Hippocampal formation (tissue), 2 donors: ENCODE results near the gene PNPLA5.
A peak's percentile ranks its signal among the peaks of the same experiment; 100 is the strongest.

Source experiments
- DNase-seq, 2 donors: peaks; one replicate each; lab custom pipeline; 2025; lab: John Stamatoyannopoulos, UW

Gene PNPLA5

DNA sequence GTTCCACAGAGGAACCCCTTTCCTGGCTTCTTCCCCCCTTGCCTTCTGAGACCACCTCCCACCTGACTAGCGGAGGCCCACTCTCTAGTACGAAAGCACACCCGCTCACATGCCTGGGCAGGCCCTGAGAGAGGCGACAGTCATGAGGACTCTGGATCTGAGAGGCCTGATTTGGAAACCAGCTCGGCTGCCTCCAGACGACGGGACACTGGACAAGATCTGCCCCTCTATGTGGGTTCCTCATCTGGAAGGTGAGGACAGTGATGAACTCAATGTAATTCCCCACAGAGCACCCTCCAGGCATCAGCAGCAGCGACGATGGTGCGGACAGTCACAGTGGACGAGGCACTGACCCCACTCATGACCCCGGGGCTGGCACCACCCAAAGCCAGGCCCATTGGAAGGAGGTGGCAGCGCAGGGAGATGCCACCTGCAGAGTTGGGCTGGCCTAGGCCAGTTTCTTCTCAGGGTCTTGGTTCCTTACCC is 37.0 kb downstream of the PNPLA5 start:
- no peak for DNase-seq

DNA sequence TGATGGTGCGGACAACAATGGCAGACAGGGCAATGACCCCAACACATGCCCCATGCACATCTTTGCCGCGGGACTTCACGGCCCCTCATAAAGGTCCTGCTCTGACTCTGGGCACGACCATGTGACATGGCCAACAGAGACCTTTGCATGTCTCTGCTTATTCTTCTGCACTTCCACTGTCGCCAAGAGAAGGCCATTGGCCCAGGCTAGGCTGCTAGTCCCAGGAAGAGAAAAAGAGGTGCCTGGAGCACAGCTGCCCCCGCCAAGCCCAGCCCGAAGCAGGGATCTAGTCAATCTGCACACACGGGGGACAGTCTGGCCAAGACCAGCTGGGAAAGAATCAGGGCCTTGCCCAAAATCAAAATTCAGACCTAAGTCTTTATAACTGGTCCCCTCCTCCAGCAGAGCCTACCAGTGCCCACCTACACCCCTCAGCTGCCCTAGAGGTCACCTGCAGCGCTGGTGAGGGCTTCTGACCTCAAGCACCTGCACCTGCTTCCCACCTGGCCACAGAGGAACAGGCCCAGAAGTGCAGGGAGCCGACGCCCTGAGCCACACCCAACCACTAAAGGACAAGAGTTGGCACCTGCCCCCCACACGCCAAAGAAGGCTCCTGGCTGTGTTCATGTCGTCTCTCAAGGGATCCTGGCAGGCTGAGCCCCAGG is 37.6 kb downstream of the PNPLA5 start:
- DNase-seq = no peak

DNA sequence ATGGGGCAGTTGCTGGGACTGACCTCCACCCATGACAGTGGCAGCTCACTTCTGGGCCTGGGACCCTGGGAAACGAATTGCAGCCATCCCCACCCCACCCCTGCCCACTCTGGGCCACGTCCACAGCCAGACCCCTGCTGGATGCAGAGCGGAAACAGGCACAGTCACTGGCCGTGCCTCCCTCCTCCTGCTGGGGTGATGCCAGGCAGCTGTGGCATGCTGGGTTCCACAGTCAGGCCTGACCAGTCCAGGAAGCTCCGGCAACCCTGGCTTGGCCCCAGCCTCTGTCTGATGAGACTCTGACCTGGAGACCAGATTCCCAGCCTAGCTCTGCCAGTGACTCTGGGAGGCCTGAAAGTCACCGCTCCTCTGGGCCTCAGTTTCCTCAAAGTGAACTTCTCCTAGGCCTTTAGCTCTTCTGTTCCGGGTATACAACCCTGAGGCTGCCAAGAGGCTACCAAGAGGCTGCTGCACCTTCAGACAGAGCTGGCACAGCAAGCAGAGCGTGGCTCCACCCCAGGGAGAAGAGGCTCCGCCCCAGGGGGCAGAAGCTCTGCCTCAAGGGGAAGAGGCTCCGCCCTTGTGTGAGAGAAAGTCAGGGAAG is 38.4 kb downstream of the PNPLA5 start:
- DNase-seq = no peak

DNA sequence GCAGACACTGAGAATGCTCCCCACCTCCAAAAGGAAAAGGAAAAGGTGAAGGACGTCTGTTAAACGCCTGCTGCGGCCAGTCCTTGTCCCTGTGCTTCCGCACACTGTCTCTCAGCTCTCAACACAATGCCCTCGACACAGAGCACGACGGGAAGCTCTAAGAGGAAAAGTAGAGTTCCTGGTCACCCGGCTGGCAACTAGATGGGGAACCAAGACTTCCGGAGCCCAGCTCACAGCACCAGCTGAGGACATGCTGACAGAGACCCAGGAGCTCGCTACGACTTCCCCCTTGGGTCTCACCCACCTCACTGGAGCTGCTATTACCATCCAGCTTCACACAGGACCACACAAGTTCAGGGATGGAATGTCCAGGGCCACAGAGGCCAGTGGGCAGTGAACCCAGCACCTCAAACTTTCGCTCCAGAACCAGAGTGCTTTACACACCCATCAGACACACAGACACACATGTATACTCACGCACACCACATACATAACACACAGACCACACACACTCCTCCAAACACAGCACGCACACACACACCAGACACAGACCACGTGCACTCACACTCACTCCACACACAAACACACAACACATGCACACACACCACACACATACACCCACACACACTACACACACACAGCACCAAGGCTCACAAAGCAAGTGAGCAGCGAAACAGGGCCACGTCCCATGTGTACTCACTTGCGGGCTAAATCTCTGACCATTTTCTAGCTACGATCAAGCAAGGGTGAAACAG is 39.1 kb downstream of the PNPLA5 start:
- DNase-seq = peak in 1 of 2 donors; percentile 18

DNA sequence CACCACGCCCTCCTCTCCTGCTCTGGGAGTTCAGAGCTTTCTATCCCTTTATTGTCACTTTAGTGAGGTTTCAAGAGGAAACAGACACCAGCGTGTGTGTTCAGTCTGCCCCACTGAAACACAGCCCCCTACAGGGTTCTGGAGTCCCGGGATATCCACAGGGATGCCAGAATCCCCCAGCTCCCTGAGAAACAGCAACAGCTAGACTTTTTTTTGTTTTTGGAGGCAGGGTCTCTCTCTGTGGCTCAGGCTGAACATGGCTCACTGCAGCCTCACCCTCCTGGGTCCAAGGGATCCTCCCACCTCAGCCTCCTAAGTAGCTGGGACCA is 39.9 kb downstream of the PNPLA5 start:
- no peak for DNase-seq

DNA sequence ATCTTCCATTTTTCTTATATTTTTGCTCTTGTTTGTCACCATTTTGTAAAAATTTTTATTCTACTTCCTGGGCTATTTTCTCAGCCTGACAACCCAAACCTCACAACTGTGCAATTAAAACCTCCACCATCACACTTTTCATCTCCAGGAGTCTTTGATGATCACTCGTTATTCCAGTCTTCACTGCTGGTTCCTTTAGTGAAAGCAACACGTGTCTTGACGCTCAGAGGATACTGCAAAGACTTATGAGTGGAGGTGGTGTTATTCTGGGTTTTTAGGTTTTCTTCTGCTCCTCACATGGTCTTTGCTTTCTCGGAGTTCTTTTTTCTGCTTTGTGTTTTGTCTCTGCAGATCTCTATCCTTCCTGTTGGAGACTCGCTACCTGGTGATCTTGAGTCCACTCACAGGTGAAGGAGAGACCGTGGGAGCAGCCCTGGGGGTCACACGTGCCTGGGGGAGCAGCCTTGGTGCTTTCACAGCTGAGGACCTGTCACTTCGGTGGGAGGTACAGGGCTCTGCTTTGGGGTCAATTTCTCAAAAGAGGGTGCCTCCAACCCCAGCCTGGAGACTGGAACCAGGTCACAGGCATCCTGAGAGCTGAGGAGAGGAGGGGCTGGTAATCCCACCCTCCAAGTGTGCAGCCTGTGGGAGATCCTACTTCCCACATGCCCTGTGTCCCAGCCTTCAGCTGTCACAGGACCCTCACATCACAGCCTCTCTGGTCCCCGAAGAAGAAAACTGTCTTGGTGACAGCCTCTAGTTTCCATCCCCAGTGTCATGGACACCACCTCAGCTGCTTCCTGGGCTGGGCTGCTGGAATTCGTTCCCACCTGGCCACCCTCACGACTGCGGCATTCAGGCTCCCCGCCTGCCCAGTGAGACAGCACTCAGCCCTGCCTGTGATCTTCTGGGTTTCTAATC is 40.5 kb downstream of the PNPLA5 start:
- no peak for DNase-seq

DNA sequence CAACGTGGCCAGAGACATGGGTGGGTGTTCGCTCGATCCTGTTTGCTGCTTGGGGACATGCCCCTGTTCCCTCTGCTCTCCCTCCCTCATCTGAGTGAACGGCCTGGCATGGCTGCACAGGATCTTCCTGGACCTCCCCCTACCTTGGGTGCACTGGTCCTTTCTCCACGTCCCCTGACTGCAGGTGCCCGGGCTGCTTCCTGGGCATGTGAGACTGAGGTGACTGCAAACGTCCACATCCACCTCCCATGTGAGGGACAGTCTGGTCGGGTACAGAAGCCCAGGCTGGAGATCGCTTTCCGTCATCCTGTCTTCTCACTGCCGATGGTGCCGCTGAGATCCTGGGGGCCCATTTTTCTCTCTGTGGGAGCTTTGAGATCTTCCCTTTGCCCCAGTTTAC is 41.3 kb downstream of the PNPLA5 start:
- no peak for DNase-seq

DNA sequence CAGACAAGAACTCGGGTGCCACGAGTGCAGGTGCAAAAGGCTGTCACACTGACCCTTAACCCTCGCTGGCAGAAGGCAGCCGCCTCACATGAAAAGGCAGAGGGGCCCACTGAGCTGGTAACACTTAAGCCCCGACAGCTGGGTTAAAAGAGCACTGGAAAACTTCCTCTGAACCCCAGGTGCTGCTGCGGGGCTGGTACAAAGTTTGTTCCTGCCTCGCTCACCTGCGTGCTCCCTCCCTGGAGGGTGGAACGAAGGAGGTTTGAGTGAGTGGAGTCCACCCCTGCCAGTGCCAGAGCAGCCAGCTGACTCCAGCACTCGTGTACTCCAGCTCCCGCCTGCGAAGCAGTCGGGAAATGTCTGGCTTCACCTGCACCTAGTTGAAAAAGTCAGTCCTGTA is 42.1 kb downstream of the PNPLA5 start:
- no peak for DNase-seq

DNA sequence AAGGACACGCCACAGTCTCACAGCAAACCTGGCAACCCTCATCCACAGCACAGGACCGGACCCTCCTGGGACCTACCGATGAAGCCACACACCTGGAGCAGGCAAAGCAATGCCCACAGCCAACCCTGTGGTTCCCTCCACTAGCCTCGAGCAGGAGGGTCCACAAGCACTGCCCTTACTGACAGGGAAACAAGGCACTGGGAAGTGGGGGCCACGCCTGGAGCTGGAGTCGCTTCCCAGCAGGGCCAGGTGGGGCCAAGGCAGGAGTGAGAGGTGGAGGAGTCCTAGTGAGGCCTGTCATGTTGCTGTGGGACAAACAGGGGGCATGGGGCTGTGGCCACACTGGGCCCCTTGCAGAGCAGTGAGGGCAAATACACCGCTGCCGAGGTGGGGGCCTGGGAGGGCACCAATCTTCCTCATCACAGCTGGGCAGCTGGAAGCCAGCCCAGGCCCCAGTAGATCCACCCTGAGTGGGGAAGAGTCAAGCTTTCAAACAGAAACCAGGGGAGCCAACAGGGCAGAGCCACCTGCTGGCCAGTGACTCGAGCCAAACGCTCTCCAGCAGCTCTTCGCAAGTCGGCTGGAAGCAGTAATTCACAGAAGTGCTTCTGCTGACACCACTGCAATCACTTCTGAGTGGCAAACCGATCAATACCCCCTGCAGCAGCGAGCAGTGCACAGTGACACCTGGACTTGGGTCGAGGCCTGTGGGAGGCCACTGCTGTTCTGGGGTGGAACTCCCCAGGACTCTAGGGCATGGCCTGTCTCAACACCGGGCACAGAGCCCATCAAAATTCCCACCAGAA is 43.2 kb downstream of the PNPLA5 start:
- no peak for DNase-seq

DNA sequence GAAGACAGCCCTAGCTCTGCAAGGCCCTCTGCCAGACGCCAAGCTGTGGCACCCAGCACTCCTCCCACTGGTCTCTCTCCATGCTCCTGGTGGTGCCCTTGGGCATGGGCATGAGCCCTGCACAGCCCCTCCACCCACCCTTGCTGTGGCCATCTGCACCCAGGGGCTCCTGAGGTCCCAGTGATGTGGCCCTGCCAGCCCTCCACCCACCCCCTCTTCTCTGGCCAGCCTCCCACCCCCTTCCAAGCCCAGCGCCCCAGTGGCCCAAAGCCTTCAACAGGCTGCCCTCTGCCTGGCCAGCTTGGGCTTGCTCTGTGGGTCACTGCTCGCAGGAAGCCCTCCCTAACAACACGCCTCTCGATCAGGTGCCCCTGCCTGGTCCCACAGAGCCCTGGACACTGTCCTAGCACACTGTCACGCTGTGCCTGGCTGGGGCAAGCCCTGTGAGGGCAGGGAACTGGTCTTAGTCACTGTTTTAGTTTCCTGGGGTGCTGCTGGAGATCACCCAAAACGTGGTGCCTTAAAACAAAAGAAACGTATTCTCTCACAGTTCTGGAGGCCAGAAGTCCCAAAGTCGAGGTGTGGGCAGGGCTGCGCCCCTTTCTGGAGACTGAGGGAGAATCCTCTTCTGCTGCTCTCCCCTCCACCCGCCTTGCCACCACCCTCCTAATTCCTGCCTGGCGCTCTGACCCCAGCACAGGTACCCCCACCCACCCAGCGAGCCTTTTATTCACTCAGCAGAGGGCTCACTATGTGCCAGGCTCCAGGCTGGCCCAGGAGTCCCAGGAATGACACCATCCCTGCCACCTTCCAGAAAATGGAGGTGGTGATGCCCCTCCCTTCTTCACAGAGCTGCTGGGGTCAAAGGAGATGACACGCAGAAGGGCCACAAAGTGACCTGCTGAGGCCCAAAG is 44.2 kb downstream of the PNPLA5 start:
- no peak for DNase-seq

DNA sequence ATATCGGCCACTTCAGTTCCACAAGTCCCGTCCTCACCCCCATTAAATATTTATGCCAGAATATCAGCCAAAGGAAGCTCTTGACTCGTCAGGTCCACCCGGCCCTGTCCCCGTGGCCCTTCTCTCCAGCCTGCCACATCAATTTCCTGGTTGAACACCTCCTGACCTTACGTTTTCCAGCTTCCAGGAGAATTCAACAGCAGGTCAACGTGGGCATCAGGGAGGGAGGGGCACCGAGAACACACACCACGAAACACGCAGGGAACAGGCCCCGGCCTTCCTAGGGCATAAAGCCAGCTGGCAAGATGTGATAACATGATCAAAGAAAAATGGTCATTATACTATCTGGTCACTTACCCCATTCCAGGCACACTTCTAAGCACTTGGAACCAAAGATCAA is 44.8 kb downstream of the PNPLA5 start:
- no peak for DNase-seq

DNA sequence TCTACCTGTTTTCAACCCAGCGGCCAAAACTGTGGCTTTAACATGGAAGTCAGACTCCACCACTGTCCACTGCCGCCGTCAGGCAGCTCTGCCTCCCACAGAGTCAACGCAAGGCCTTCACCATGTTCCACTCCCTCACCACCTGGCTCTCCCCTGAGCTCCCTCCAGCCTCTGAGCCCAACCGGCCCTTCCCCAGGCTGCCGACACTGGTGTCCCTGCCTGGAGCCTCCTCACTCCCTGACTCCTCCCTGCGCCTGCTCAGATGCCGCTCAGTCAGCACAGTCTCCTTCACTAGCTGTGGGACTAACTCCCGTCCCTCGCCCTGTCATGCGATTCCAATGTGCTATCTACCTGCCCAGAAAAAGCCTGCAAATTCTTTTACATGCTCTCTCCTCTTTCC is 45.8 kb downstream of the PNPLA5 start:
- DNase-seq = no peak

DNA sequence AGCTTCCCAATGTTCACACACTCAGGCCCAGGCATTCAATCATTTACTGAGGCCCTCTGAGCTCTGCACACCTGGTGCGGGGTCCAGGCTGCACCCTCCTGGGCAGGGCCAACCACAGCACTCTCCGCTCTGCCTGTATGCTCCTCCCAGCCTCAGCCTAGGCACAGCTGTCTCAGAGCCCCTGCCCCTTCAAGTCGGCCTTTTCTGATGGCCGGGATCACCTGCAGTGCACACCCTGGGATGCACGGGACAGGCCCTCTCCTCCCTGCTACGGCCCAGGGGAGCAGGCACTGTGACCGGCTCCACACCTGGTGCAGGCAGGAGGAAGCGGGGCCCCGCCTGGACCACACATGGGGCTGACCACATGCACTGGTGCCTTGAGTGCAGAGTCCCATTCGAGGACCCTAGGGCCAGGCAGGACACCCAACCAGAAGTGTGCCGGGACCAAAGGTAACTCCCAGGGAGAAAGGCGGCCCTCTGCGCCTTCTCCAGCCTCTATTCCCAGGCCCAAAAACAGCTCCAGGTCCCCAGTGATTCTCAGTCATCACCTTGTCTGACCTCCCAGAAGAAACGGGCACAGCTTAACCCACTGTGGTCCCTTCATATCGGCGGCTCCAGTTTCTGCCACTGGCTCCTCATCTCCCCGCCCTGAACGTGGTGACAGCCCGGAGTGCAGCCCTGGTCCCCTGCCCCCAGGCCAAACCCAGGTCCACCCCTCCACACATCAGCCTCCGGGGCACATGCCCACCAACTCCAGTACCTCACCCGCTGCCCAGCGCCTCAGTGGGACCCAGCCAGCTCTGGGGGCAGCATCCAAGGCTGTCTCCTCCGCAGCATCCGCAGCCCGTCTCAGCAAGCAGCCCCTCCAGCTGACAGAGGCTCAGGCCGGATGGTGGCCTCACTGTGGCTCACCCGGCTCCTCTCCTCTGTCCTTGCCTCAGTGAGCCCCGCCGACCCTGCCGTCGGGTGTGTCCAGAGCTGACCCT is 47.0 kb downstream of the PNPLA5 start:
- DNase-seq = no peak

DNA sequence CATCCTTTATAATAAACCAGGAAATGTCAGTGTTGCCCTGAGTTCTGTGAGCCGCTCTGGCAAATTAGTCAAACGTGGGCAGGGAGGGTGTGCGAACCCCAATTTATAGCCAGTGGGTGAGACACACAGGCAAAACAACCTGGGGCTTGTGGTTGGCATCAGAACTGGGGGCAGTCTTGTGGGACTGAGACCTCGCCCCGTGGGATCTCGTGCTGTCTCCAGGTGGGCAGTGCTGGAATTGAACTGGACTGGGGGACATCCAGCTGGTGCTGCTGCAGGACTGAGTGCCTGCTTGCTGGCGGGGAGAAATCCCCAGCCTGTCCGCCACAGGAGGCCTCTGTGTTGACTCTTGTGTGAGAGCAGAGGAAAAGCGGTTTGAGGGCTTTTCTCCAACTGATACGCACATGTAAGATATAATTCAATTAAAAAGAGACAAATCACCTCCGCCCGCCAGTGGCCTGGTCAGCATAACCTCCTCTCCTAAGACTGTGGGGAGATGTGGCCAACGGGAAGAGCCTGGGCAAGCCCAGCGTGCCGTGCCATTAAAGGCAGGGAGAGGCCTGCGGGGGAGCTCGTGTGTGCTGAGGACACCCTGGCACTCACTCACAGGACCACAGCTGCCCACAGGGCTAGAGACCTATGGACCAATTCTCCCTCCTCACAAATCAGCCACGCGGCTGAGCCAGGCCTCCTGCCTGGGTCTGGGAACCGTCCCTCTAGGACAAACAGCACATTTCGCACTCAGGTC is 47.9 kb downstream of the PNPLA5 start:
- DNase-seq = no peak

DNA sequence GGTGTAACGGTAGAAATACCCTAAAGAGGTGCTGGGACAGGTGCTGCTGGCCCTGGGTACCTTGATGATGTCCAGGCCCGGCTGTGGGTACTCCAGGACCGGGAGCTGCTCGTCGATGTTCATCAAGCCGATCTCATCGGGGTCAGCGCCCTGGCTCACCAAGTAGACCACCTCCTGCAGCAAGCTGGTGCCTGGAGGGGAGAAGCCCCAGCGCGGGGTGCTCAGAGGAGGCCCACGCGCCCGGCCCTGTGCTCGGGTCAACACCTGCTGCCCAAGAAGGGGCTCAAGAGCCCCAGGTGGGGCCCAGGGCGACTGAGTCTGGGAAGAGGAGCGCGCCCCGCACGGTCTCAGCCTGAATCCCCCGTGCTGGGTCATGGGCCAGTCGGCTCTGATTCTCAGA is 50.1 kb downstream of the PNPLA5 start:
- DNase-seq = no peak

DNA sequence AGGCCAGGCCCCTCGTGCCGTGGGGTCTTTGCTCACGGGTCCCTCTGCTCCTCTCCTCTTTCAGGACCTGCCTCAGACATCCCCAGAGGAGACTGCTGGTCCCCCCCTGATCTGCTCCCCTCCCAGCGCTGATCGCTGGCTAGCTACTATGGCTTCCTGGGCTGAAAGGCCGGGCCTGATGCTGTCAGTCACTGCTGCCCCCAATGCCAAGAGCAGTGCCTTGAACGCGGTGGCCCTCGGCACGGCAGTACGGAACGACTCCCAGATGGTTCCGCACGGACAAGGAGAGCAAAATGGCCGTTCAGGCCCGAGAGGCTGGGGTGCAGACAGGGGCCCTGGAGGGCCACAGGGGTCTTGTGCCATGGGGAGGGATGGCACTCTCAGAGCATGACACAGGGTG is 51.0 kb downstream of the PNPLA5 start:
- DNase-seq = no peak

DNA sequence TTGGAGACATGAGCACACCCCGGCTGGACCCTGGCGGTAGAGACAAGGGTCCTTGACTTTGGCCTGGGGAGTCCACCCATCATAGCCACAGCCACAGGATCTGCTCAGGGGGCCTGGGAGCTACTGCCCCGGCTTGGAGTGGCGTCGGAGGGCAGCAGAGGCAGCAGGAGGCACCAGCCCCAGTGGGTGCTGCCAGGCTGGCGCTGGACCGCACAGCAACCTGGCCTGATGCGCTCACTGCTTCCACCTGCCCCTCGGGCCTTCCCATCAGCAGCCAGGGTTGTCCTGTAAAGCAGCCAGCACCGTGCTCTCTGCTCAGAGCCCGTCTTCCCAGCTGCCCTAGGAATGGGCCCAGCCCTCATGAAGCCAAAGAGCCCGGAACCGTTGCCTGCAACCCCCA is 51.4 kb downstream of the PNPLA5 start:
- DNase-seq = no peak

DNA sequence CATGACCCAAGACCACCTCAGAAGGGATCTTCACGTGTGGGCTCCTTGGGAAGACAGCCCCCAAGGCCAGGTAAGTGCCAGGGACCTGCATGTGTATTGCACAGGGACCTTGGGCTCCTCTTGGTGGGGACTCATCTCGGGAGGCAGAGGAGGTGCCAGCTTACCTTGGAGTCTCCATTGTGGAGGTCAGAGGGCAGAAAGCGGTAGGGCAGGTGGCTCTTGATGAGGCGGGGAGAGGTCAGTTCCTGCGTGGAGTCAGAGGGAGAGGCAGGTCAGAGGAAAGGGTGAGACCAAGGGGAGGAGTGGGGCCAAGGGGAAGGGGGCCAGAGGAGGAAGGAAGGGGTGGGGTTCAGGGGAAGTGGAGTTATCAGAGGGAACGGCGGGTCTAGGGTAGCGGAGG is 52.0 kb downstream of the PNPLA5 start:
- no peak for DNase-seq
